Caco-2 (cell line): ENCODE results near the gene CCDC117. TPM values are rescaled to one million over a fixed set of nuclear protein-coding genes. Genes with fewer than 3 reads are reported as not detected.

Experiments used
- BruUV-seq: library from RNA; stranded (reverse); fragments of 400-500 nt; replicated peaks from 2 replicates; lab custom pipeline; 2021; lab: Mats Ljungman, UMichigan
- CTCF ChIA-PET: fragments of 300-600 bp; sonication (Branson Sonifier 250); formaldehyde crosslinking; loops from one replicate; lab custom pipeline; 2022; ENCODE audit warnings: antibody characterized with exemption; lab: Charles Lee
- POLR2A ChIA-PET: fragments of 300-600 bp; sonication (Branson Sonifier 250); formaldehyde crosslinking; loops from one replicate; lab custom pipeline; 2022; ENCODE audit warnings: antibody characterized with exemption; lab: Charles Lee
- DNase-seq, 2 experiments: peaks; one replicate each; pipeline versions ENCODE4 v3.0.0 to v3.0.0-alpha.2; 2020 to 2022
- H3K27me3 ChIP-seq: replicated peaks from 2 replicates; pipeline ENCODE4 v1.6.0; 2011; ENCODE audit warnings: low read length; ENCODE audit not compliant: control insufficient read depth, insufficient read depth
- H3K36me3 ChIP-seq: 2 replicates; pipeline ENCODE4 v1.5.1; 2011; ENCODE audit warnings: low read length; ENCODE audit not compliant: control insufficient read depth, insufficient read depth
- H3K4me1 ChIP-seq: fragments of 250-450 bp; sonication (Bioruptor Pico); 2 replicates; pipeline ENCODE4 v1.5.1; 2020; ENCODE audit warnings: mild to moderate bottlenecking
- H3K4me3 ChIP-seq: 2 replicates; pipeline ENCODE4 v1.5.1; 2011; ENCODE audit warnings: low read depth, mild to moderate bottlenecking, control low read depth, low read length
- H3K9me3 ChIP-seq: fragments of 250-450 bp; sonication (Bioruptor Pico); 2 replicates; pipeline ENCODE4 v1.5.1; 2020; ENCODE audit warnings: mild to moderate bottlenecking, moderate library complexity
- H3K27ac Mint-ChIP-seq: one replicate; pipeline ENCODE4 v1.8.0; 2022; ENCODE audit warnings: mixed read lengths; ENCODE audit not compliant: unreplicated experiment
- H3K27me3 Mint-ChIP-seq: one replicate; pipeline ENCODE4 v1.8.0; 2022; ENCODE audit warnings: mixed read lengths; ENCODE audit not compliant: insufficient read depth, unreplicated experiment
- H3K36me3 Mint-ChIP-seq: one replicate; pipeline ENCODE4 v1.8.0; 2022; ENCODE audit warnings: mild to moderate bottlenecking, mixed read lengths; ENCODE audit not compliant: insufficient read depth, unreplicated experiment
- H3K4me1 Mint-ChIP-seq: one replicate; pipeline ENCODE4 v1.8.0; 2022; ENCODE audit warnings: low read depth, mixed read lengths; ENCODE audit not compliant: unreplicated experiment
- H3K4me3 Mint-ChIP-seq: one replicate; pipeline ENCODE4 v1.8.0; 2022; ENCODE audit warnings: mild to moderate bottlenecking, moderate library complexity, mixed read lengths; ENCODE audit not compliant: unreplicated experiment
- H3K9me3 Mint-ChIP-seq: one replicate; pipeline ENCODE4 v1.8.0; 2022; ENCODE audit warnings: mixed read lengths; ENCODE audit not compliant: unreplicated experiment
- CTCF ChIP-seq, 2 experiments: fragments of 200-600 bp in 1 of 2; IDR thresholded peaks; 1 replicate in 1 of 2; 2 replicates in 1 of 2; pipeline versions ENCODE4 v1.5.1 to v1.8.0; 2011 to 2022; ENCODE audit warnings: antibody characterized with exemption in 1 of 2, control low read depth in 1 of 2, inconsistent platforms in 1 of 2, low read depth in 1 of 2, low read length in 1 of 2, mild to moderate bottlenecking in 1 of 2, moderate library complexity in 1 of 2; ENCODE audit not compliant: insufficient read depth in 1 of 2, severe bottlenecking in 1 of 2, unreplicated experiment in 1 of 2
- intact Hi-C: fragments of 100-400 bp; cut with micrococcal nuclease; formaldehyde crosslinking; loops from one replicate; pipeline ENCODE4 v1.10.0; 2022; ENCODE audit not compliant: unreplicated experiment
- total RNA-seq: library from RNA; stranded (reverse); gene quantifications from 2 replicates; pipeline ENCODE4 v1.2.3, GENCODE V29; 2022

The CCDC117 gene
- total RNA-seq, 1 experiment from 2014 or later = 27.8 TPM

GRCh38 chr22:28829358-28830181 lies 57.1 kb downstream of the CCDC117 start:
- peak; percentile 70 to 80 for DNase-seq
- intact Hi-C loops = loop anchor here (1.0 to 5.0 kb wide), 4 partner anchors 17 to 229 kb away; partner anchors contain the start of genes CHEK2, HSCB and XBP1
- Mint-ChIP-seq H3K27me3 (no peaks in the 10 kb centered on the region), H3K4me3 (no peak overlapping the region), H3K36me3 (peaks cover 7% of the 10 kb centered on the region), H3K9me3 (no peaks in the 10 kb centered on the region), H3K4me1 (peaks cover 9% of the 10 kb centered on the region), H3K27ac (no peak overlapping the region)
- TF ChIP-seq CTCF (IDR thresholded peaks at IDR 0.05; ENCODE audit: insufficient read depth in 1 of 2, low read depth in 1 of 2, low read length in 1 of 2, severe bottlenecking in 1 of 2, unreplicated experiment in 1 of 2) = peak; percentile 93 to 97
- POLR2A ChIA-PET = interaction anchor here (1.0 to 1.2 kb wide), 2 partner anchors 29 to 45 kb away, joined by 4 read pairs; partner anchors contain the start of gene XBP1
- Histone ChIP-seq H3K27me3 (no peaks in the 10 kb centered on the region), H3K4me1 (0 out of 2 replicates have a peak, but pooled peaks cover 5% of the 10 kb centered on the region), H3K9me3 (no peaks in the 10 kb centered on the region), H3K4me3 (no peak overlapping the region), H3K36me3 (no peaks in the 10 kb centered on the region)
- CTCF ChIA-PET = interaction anchor here (0.6 to 2.9 kb wide), 10 partner anchors 11 to 258 kb away, joined by 3 to 13 read pairs (median 4); partner anchors contain the start of gene XBP1
- no TSS peak for BruUV-seq

- 0 out of 2 replicates have a peak, but pooled peaks cover 5% of the 10 kb centered on the region for H3K4me1 ChIP-seq
- intact Hi-C loops = no loop called here
- no peaks in the 10 kb centered on the region for H3K36me3 ChIP-seq
- DNase-seq = no peak
- Mint-ChIP-seq H3K4me3 (no peak overlapping the region), H3K9me3 (no peaks in the 10 kb centered on the region), H3K4me1 (peaks cover 13% of the 10 kb centered on the region), H3K27me3 (no peaks in the 10 kb centered on the region), H3K36me3 (peaks cover 7% of the 10 kb centered on the region), H3K27ac (no peak overlapping the region)
- ChIA-PET POLR2A (no interaction called here), CTCF (interaction anchor here (1.5 to 2.9 kb wide), 3 partner anchors 12 to 210 kb away, joined by 10 to 13 read pairs (median 11); partner anchors contain the start of gene XBP1)
- no peak for TF ChIP-seq CTCF (IDR thresholded peaks at IDR 0.05; ENCODE audit: insufficient read depth in 1 of 2, low read depth in 1 of 2, low read length in 1 of 2, severe bottlenecking in 1 of 2, unreplicated experiment in 1 of 2)
- H3K27me3 ChIP-seq = no peaks in the 10 kb centered on the region
- no TSS peak for BruUV-seq
- H3K4me3 ChIP-seq = no peak overlapping the region
- H3K9me3 ChIP-seq = no peaks in the 10 kb centered on the region
Measured at GRCh38 chr22:28830441-28830840, 57.9 kb downstream of the CCDC117 start.

GRCh38 chr22:28831140-28832072 lies 58.9 kb downstream of the CCDC117 start:
- no peak for TF ChIP-seq CTCF (IDR thresholded peaks at IDR 0.05; ENCODE audit: insufficient read depth in 1 of 2, low read depth in 1 of 2, low read length in 1 of 2, severe bottlenecking in 1 of 2, unreplicated experiment in 1 of 2)
- Histone ChIP-seq H3K4me1 (0 out of 2 replicates have a peak, but pooled peaks cover 5% of the 10 kb centered on the region), H3K27me3 (no peaks in the 10 kb centered on the region), H3K9me3 (no peaks in the 10 kb centered on the region), H3K4me3 (no peak overlapping the region), H3K36me3 (no peaks in the 10 kb centered on the region)
- ChIA-PET POLR2A (no interaction called here), CTCF (no interaction called here)
- Mint-ChIP-seq H3K4me1 (peaks cover 15% of the 10 kb centered on the region), H3K27ac (no peak overlapping the region), H3K4me3 (no peak overlapping the region), H3K27me3 (no peaks in the 10 kb centered on the region), H3K36me3 (peaks cover 7% of the 10 kb centered on the region), H3K9me3 (no peaks in the 10 kb centered on the region)
- no TSS peak for BruUV-seq
- intact Hi-C loops = loop anchor here (2.0 kb wide), 1 partner anchor 47 kb away; no protein-coding TSS in a partner anchor
- no peak for DNase-seq
